Measurements from ENCODE around the gene PSMA7. TPM values are rescaled to one million over a fixed set of nuclear protein-coding genes. Genes with fewer than 3 reads are reported as not detected.
"Not testable (repeated sequence)": the region's sequence is repeated elsewhere in the genome, so short reads cannot be mapped to it uniquely, and the experiment has no call there.

Gene PSMA7
- total RNA-seq, 1 donor from 2014 or later: 463 TPM

- DNase-seq (ENCODE audit: low read depth, low spot score): no peak
Observed at GRCh38 chr20:62156254-62156556, 13.0 kb upstream of the PSMA7 start.

GRCh38 chr20:62155428-62156253 is 12.4 kb upstream of the PSMA7 start:
- no peak for DNase-seq (ENCODE audit: low read depth, low spot score)

- DNase-seq (ENCODE audit: low read depth, low spot score): no peak
Observed at GRCh38 chr20:62151835-62152364, 8.7 kb upstream of the PSMA7 start.

GRCh38 chr20:62151225-62151624 is 8.0 kb upstream of the PSMA7 start:
- DNase-seq (ENCODE audit: low read depth, low spot score): no peak

DNA sequence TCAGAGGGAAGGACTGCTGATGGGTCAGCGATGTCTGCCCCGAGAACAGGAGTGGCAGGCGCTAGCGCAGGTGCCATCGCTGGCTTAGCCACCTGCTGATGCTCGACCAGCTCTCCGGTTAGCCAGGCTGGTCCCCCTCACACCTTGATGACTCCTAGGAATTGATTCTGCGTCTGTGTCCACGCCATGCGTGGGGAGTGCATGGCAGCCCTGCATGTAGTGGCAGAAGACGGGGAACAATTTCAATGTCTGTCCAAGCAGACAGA is 7.0 kb upstream of the PSMA7 start:
- DNase-seq (ENCODE audit: low read depth, low spot score): no peak

- DNase-seq (ENCODE audit: low read depth, low spot score): no peak
Observed at GRCh38 chr20:62149532-62150309, 6.5 kb upstream of the PSMA7 start.

- no peak for DNase-seq (ENCODE audit: low read depth, low spot score)
Observed at GRCh38 chr20:62148908-62149314, 5.7 kb upstream of the PSMA7 start.

- not testable (repeated sequence) for DNase-seq (ENCODE audit: low read depth, low spot score)
Observed at GRCh38 chr20:62148383-62148782, 5.2 kb upstream of the PSMA7 start.

GRCh38 chr20:62147528-62147927 is 4.3 kb upstream of the PSMA7 start:
- no peak for DNase-seq (ENCODE audit: low read depth, low spot score)

GRCh38 chr20:62147125-62147524 is 3.9 kb upstream of the PSMA7 start:
- no peak for DNase-seq (ENCODE audit: low read depth, low spot score)

DNA sequence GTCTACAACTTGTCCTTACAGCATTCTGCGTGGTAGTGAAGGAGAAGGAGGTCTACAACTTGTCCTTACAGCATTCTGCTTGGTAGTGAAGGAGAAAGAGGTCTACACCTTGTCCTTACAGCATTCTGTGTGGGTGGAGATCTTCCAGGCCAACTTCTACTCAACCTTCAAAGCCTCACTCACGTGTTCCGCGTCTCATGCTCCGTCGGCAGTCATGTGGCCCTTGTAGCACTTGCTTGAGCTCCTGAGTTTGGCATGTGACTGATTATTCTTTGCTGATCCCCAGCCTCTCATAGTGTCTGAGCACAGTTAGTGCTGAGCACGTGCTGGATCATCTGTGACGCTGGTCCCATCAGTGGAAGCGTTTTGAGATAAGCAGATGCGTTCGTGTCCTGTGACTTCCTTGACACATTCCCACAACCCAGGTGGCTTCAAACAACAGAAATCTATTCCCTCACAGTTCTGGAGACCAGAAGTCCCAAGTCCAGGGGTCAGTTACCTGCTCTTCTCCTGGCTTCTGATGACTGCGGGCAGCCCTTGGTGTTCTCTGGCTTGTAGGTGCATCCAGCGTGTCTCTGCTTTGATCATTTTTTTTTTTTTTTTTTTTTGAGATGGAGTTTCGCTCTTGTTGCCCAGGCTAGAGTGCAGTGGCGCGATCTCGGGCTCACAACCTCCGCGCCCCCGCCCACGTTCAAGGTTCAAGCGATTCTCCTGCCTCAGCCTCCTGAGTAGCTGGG is 3.0 kb upstream of the PSMA7 start:
- no peak for DNase-seq (ENCODE audit: low read depth, low spot score)

- no peak for DNase-seq (ENCODE audit: low read depth, low spot score)
Observed at GRCh38 chr20:62145688-62146018, 2.5 kb upstream of the PSMA7 start.

GRCh38 chr20:62143957-62144825 is 997 bp upstream of the PSMA7 start:
- DNase-seq (ENCODE audit: low read depth, low spot score): no peak

- no peak for DNase-seq (ENCODE audit: low read depth, low spot score)
Observed at GRCh38 chr20:62142252-62143080, 728 bp downstream of the PSMA7 start.

- DNase-seq (ENCODE audit: low read depth, low spot score): no peak
Observed at GRCh38 chr20:62141397-62142251, 1.6 kb downstream of the PSMA7 start.

DNA sequence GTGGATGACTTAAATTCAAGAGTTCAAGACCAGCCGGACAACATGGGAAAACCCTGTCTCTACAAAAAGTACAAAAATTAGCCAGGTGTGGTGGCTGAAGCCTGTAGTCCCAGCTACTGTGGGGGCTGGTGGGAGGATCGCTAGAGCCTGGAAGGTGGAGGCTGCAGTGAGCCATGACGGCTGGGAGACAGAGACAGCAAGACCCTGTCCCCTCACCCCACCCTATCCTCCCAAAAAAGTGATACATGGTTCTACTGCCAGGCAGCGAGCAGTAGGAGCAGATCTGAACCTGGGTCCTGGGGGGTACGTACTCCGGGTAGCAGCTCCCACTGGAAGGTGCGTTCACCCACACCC is 2.2 kb downstream of the PSMA7 start:
- DNase-seq (ENCODE audit: low read depth, low spot score): no peak

DNA sequence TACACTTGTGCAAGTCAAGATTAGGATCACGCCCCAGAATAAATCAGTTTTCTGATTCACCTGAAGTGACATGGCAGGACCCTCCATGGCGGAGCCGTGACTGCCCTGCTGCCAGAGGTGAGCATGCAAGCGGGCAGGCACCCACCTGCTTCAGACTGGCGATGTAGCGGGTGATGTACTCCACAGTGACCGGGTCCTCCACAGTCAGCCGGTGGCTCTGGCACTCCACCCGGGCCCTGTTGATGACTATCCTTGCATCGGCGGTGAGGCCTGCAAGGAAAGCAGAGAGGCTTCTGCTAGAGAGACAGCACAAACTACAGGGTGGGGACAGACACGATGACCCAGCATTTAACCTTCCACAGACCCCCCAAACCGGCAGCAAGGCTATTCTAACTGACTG is 3.6 kb downstream of the PSMA7 start:
- no peak for DNase-seq (ENCODE audit: low read depth, low spot score)

- no peak for DNase-seq (ENCODE audit: low read depth, low spot score)
Observed at GRCh38 chr20:62138912-62139311, 4.3 kb downstream of the PSMA7 start.

- DNase-seq (ENCODE audit: low read depth, low spot score): no peak
Observed at GRCh38 chr20:62138204-62138543, 5.0 kb downstream of the PSMA7 start.
